D721Med (cell line): Measurements from ENCODE around the gene TTC34.

Source experiments
- DNase-seq: peaks from one replicate; pipeline ENCODE4 v3.0.0; 2011; ENCODE audit warnings: low spot score; ENCODE audit not compliant: insufficient read length
- FAIRE-seq: peaks from 2 replicates; lab custom pipeline; 2011; peaks lifted over from hg19 to GRCh38; lab: Jason Lieb, UNC
- CTCF ChIP-seq: IDR thresholded peaks from 2 replicates; pipeline ENCODE4 v1.5.1; 2012; ENCODE audit warnings: mild to moderate bottlenecking, control low read depth; ENCODE audit not compliant: insufficient read depth; ENCODE audit errors: missing control alignments

Gene TTC34

GRCh38 chr1:2796890-2797740 is 4.4 kb downstream of the TTC34 start:
- no peak for TF ChIP-seq CTCF
- DNase-seq, result no peak
- FAIRE-seq, result no peak

GRCh38 chr1:2795926-2796325 is 5.6 kb downstream of the TTC34 start:
- FAIRE-seq (no peak), DNase-seq (no peak)
- TF ChIP-seq CTCF, result no peak

- DNase-seq (no peak), FAIRE-seq (no peak)
- TF ChIP-seq CTCF, result no peak
Measured at GRCh38 chr1:2791027-2791760, 10.3 kb downstream of the TTC34 start.

GRCh38 chr1:2789986-2790581 is 11.4 kb downstream of the TTC34 start:
- DNase-seq (no peak), FAIRE-seq (no peak)
- no peak for TF ChIP-seq CTCF

- DNase-seq (no peak), FAIRE-seq (no peak)
- TF ChIP-seq CTCF, result no peak
Measured at GRCh38 chr1:2789164-2789985, 12.1 kb downstream of the TTC34 start.

GRCh38 chr1:2788506-2789163 is 12.9 kb downstream of the TTC34 start:
- no peak for TF ChIP-seq CTCF
- DNase-seq (no peak), FAIRE-seq (no peak)
